HG03025 (cell line): ENCODE data around the gene ARRB1.
"Not testable (repeated sequence)": the region's sequence is repeated elsewhere in the genome, so short reads cannot be mapped to it uniquely, and the experiment has no call there.

Experiments used
- ATAC-seq: cut with Tn5 transposase; IDR thresholded peaks from one replicate; pipeline ENCODE4 v1.9.1; 2021; ENCODE audit warnings: mild to moderate bottlenecking, moderate library complexity; ENCODE audit not compliant: unreplicated experiment, low FRiP score

The ARRB1 gene

GRCh38 chr11:75351541-75351790, at the start of gene ARRB1:
Gene ARRB1, minus strand, starts transcription at chr11:75351661. Its CDS starts 54 bp downstream, at chr11:75351607.
- ATAC-seq: no peak

GRCh38 chr11:75400146-75400865, 48.8 kb upstream of the ARRB1 start:
- ATAC-seq: no peak

- peak; percentile 87 for ATAC-seq
These were observed 48.1 kb upstream of the ARRB1 start, which contains the start of gene RPS3 for GRCh38 chr11:75399344-75400145. Gene RPS3, plus strand, starts transcription at chr11:75399518. Its CDS starts 30 bp downstream, at chr11:75399548.

- no peak for ATAC-seq
These were observed 47.4 kb upstream of the ARRB1 start for GRCh38 chr11:75398906-75399305.

- ATAC-seq: no peak
These were observed 42.8 kb upstream of the ARRB1 start for GRCh38 chr11:75394085-75394840.

GRCh38 chr11:75389925-75390324, 38.5 kb upstream of the ARRB1 start:
- no peak for ATAC-seq

- ATAC-seq: no peak
These were observed 37.8 kb upstream of the ARRB1 start for GRCh38 chr11:75389276-75389605.

- no peak for ATAC-seq
These were observed 37.2 kb upstream of the ARRB1 start for GRCh38 chr11:75388386-75389275.

- no peak for ATAC-seq
These were observed 36.4 kb upstream of the ARRB1 start for GRCh38 chr11:75387736-75388294.

- no peak for ATAC-seq
These were observed 35.6 kb upstream of the ARRB1 start for GRCh38 chr11:75386942-75387630.

- ATAC-seq: no peak
These were observed 33.1 kb upstream of the ARRB1 start for GRCh38 chr11:75384438-75385080.

GRCh38 chr11:75383246-75383645, 31.8 kb upstream of the ARRB1 start:
- no peak for ATAC-seq

- no peak for ATAC-seq
These were observed 29.4 kb upstream of the ARRB1 start for GRCh38 chr11:75380716-75381420.

GRCh38 chr11:75380245-75380644, 28.8 kb upstream of the ARRB1 start:
- ATAC-seq: no peak

GRCh38 chr11:75378776-75379175, 27.3 kb upstream of the ARRB1 start:
- ATAC-seq: not testable (repeated sequence)

GRCh38 chr11:75376175-75376574, 24.7 kb upstream of the ARRB1 start:
- ATAC-seq: no peak

- ATAC-seq: no peak
These were observed 24.2 kb upstream of the ARRB1 start for GRCh38 chr11:75375626-75376025.

- ATAC-seq: no peak
These were observed 23.2 kb upstream of the ARRB1 start for GRCh38 chr11:75374646-75375045.
